HG03571 (cell line): ENCODE measurements around the gene LMBR1.
"Not testable (repeated sequence)": the region's sequence is repeated elsewhere in the genome, so short reads cannot be mapped to it uniquely, and the experiment has no call there.

ENCODE experiments used
- ATAC-seq: cut with Tn5 transposase; IDR thresholded peaks from one replicate; pipeline ENCODE4 v1.9.1; 2021; ENCODE audit not compliant: unreplicated experiment

The LMBR1 gene

DNA sequence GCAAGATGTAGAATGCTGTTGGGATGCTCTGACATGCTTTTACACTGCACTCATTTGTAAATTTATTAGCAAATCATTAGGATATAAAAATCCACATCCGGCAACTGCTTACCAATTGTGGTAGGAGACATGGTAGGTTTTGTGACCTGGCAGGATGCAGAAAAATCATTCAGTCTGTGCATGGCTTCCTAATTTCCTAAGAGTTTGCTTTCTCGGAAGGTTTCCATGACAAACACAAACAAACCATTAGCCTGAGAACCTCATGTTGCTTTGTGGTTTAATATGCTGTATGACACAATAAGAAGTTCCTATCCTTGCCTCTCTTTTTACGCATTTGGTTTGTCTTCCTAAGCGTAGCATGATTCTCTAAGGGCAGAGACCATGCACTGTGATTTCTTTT lies 14.7 kb upstream of the LMBR1 start:
- no peak for ATAC-seq

- ATAC-seq: no peak
These were observed 13.2 kb upstream of the LMBR1 start for GRCh38 chr7:156906200-156906649.

- ATAC-seq: no peak
These were observed 10.4 kb upstream of the LMBR1 start for GRCh38 chr7:156903232-156903909.

GRCh38 chr7:156900093-156900492 lies 7.1 kb upstream of the LMBR1 start:
- ATAC-seq: not testable (repeated sequence)

DNA sequence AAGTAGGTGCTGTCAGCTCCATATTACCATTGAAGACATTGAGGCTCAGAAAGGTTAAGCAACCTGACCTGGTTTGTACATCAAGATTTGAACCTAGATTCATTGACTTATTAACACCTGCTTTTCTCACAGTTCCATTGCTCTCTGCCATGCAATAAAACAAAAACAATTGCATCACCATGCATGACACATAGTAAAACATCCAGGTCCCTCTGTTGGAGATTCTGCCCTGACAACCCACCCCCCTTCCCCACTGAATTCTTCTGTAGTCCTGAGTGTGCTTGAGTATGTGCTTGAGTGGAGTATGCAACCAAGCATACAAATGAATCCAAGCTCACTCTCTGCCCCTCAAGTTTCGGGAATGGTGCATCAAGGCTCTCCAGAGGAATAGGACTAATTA lies 6.0 kb upstream of the LMBR1 start:
- ATAC-seq: no peak

GRCh38 chr7:156897673-156898072 lies 4.7 kb upstream of the LMBR1 start:
- no peak for ATAC-seq

DNA sequence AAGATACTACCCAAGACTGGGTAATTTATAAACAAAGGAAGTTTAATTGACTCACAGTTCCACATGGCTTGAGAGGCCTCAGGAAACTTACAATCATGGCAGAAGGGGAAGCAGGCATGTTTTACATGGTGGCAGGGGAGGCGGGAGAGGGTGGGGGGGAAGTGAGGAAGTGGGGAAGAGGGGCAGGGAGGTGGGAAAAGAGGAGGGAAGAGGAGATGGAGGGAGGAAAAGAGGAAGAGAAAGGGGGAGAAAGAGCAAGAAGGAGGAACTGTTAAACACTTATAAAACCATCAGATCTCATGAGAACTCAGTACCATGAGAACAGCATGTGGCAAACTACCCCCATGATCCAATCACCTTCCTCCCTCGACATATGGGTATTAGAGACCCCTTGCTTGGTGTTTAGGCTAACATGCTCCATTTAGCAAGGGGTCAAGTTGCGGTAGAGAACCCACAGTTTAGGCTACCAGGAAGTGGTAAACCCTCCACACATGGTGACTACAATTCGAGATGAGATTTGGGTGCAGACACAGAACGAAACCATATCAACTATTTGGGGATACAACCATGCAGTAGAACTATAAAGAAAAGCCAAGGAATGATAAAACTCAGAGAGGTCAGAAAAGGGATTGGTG lies 3.5 kb upstream of the LMBR1 start:
- no peak for ATAC-seq

DNA sequence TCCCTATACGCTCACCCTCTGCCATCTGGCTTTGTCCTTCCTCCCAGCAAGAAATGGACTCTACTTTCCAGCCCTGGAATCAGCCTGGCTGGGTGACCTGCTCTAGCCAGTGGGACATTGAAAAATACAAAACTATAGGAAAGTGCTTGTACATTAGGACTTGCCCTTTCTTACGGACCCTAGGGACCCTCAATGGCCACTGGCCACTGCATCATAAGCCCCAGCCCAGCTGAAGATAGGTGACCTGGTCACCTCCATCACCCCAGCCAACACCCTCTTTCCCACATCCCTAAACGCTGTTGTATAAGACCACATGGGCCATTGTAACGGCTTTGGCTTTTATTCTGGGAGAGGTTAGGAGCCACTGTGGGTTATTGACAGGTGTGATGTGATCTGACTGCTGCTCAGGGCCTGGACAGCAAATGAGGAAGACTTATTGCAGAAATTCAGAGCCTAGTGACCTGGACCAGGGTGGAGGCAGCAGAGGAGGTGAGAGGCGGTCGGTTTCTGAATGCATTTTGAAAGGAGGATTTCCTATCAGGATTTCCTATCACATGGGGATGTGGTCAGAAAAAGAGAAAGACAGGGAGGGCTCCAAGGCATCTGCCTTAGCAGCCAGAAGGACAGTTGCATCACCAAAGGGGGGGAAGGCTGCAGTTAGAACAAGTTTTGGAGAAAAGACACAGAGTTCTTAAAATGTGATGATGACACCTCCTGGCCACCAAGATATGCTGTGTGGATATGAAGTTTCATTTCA lies 2.2 kb upstream of the LMBR1 start:
- ATAC-seq: no peak

GRCh38 chr7:156892081-156892800 lies 742 bp downstream of the LMBR1 start:
- ATAC-seq: peak; percentile 21

DNA sequence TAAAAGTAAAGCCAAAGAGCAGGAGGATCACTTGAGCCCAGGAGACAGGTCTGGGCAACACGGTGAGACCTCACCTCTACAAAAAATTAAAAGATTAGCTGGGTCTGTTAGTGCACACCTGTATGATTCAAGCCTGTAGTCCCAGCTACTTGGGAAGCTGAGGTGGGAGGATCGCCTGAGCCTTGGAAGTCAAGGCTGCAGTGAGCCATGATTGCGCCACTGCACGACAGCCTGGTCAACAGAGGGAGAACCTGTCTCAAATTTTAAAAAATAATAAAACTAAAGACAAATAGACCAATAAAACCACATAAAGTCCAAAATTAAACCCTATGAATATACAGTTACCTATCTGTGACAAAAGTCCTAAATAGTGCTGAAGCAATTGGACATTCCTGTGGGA lies 3.2 kb downstream of the LMBR1 start:
- no peak for ATAC-seq

- ATAC-seq: no peak
These were observed 3.9 kb downstream of the LMBR1 start for GRCh38 chr7:156889089-156889488.

DNA sequence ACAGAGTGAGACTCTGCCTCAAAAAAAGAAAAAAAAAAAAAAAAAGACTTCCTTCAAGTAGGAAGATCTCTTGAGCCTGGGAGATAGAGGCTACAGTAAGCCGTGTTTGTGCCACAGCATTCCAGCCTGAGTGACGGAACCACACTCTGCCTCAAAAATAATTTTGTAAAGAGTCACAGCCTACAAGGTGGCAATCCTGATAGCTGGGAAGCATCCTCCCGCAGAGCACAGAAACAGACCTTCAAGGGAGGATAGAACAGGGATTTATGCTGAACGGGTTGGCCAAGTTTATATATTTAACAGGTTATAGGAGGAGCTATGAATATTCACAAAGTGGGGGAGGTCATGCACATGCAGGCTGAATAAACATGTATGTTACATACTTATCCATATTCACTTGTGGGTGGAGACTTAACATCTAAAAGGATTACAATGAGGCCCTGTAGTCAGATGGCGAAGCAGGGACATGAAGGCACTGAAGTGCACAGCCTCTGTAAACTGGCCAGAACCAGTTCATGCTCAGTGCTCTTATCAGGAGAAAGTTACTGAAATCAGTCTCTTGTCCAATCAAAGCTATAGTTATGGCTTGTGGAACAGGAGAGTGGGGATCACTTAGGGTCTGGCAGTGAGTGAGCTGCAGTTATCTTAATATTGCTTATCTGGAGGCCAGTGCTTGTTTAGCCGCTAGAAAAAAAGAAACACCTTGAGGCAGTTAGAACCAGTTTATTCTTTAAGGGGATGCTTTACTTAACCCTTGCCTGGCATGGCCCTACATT lies 6.8 kb downstream of the LMBR1 start:
- ATAC-seq: no peak

GRCh38 chr7:156881679-156882078 lies 11.3 kb downstream of the LMBR1 start:
- no peak for ATAC-seq

- no peak for ATAC-seq
These were observed 17.2 kb downstream of the LMBR1 start for GRCh38 chr7:156875766-156876165.

DNA sequence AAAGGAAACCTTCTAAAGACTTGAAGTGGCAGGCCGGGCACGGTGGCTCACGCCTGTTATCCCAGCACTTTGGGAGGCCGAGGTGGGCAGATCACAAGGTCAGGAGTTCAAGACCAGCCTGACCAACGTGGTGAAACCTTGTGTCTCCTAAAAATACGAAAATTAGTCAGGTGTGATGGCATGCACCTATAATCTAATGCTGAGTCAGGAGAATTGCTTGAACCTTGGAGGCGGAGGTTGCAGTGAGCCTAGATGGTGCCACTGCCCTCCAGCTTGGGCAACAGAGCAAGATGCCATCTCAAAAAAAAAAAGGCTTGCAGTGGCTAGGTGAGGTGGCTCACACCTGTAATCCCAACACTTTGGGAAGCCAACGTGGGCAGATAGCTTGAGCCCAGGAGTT lies 24.6 kb downstream of the LMBR1 start:
- ATAC-seq: not testable (repeated sequence)

DNA sequence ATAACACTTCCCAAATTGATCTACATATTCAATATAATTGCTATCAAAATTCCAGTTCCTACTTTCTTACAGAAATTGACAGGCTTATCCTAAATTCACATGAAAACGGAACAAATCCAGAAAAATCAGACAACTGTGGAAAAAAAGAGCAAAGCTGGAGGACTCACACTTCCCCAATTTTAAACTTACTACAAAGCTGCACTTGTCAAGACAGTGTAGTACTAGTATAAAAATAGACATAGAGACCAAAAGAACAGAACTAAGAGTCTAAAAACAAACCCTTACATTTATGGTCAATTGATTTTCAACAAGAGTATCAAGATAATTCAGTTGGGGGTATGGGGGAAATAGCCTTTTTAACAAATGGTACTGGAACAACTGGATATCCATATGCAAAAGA lies 27.5 kb downstream of the LMBR1 start:
- ATAC-seq: no peak

DNA sequence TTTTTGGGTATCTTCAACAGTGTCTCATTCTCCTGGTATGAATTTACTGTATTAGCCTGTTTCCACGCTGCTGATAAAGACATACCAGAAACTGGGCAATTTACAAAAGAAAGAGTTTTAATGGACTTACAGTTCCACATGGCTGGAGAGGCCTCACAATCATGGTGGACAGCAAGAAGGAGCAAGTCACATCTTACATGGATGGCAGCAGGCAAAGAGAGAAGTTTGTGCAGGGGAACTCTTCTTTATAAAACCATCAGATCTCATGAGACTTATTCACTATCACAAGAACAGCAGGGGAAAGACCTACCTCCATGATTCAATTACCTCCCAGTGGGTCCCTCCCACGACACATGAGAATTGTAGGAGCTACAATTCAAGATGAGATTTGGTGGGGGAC lies 31.0 kb downstream of the LMBR1 start:
- ATAC-seq: not testable (repeated sequence)

- ATAC-seq: no peak
These were observed 31.8 kb downstream of the LMBR1 start for GRCh38 chr7:156861212-156861611.

DNA sequence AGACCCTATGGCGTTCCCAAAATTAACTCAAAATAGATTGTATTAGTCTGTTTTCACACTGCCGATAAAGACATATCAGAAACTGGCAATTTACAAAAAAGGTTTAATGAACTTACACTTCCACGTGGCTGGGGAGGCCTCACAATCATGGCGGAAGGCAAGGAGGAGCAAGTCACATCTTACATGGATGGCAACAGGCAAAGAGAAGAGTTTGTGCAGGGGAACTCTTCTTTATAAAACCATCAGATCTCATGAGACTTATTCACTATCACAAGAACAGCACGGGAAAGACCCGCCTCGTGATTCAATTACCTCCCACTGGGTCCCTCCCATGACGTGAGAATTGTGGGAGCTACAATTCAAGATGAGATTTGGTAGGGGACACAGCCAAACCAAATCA lies 32.9 kb downstream of the LMBR1 start:
- ATAC-seq: not testable (repeated sequence)

GRCh38 chr7:156858523-156858922 lies 34.5 kb downstream of the LMBR1 start:
- ATAC-seq: no peak

GRCh38 chr7:156857757-156858156 lies 35.2 kb downstream of the LMBR1 start:
- ATAC-seq: no peak
